SIG-M5 treated with dmso at 0.1 percent for 504 hours (cell line): ENCODE data around the gene ZNF516.

Experiments
- DNase-seq: peaks from one replicate; lab custom pipeline; 2025; ENCODE audit not compliant: unreplicated experiment; lab: John Stamatoyannopoulos, UW

ZNF516 gene

GRCh38 chr18:76491776-76492668 is 3.0 kb downstream of the ZNF516 start:
- DNase-seq = peak; percentile 79

DNA sequence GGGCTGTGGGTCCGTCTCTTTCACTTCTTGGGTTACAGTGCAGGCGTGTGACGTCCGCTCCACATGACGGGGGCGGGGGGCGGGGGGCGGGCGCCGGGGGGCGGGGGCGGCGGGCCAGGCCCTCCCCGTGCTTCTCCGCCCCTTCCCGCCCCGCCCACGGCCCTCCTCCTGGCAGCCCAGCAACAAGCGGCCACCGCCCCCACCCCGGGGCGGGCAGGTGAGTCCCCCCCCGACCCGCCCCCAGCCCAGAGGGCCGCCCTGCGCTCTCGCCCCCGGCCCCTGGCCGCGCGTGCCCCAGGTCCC is 3.6 kb downstream of the ZNF516 start:
- DNase-seq = peak; percentile 79

GRCh38 chr18:76490670-76491472 is 4.2 kb downstream of the ZNF516 start:
- DNase-seq = peak; percentile 36

- peak; percentile 31 for DNase-seq
Measured at GRCh38 chr18:76490033-76490432, 5.0 kb downstream of the ZNF516 start.

DNA sequence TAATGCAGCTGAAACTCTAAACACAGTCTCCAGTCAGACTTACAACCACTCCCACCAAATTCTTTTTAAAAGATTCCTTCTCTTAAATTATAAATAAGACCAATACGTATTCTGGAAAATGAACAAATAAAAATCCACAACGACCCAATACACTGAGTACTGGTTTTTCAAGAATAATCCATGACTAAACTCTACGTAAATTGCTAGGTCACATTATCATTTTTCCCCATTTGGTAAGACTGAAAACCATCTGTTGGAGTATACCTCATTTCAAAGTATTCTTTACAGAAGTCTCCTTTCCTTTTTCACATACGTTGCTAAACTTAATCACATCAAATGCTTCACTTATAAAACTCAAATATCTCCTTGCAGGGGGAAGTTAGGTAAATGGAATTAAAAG is 6.0 kb downstream of the ZNF516 start:
- DNase-seq = no peak

- DNase-seq = no peak
Measured at GRCh38 chr18:76488190-76488589, 6.9 kb downstream of the ZNF516 start.

DNA sequence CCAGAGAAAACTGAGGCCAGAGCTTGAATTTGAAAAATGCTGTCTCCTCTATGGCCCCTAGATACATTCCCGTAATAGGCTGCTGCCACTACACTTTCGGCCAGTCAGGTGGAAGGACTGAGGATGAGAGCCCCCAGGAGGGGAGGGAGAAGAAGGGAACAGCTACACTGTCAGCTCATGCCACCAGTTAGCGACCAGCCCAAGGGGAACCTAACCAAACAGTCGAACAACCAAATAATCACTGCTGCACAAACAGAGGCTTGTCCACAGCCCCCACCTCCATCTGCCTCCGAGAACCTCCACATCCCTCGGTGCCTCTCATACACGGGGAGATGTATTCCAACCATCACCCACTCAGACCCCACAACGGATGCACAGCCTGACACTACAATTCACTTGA is 7.3 kb downstream of the ZNF516 start:
- DNase-seq = peak; percentile 27

DNA sequence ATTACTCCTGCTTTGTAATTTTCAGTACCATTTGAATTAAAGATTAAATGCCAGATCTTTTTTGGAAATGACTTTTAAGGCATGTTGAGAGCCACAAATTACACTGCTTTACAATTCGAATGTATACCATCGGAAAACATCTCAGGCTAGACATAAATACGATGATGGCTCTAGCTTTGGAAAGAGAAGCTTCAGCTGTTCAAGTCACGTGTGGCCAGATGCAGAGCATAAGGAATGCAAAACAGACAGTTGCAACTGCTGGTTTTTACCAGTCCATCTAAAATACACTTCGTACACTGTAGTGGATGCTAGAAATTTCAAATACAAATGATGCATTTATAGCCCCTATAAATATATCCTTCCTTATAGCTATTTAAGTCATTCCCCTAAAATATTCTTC is 8.0 kb downstream of the ZNF516 start:
- no peak for DNase-seq

DNA sequence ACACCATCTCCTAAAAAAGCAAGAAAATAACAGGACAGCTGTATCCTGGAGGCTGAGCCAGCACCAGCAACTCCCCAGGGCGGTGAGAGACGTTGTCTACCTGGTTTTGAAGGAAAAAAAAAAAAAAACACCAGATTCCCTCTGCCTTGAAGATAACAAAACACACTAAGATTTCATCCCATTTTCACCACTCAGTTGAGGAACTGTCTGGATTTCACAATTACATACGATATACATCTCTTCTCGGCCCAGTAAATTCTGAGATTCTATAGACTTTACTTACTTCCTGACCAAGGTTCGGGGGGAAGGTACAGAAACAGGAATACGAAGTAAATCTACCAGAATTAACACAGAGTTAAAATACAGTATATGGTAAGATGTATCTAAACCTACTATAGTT is 8.5 kb downstream of the ZNF516 start:
- peak; percentile 38 for DNase-seq

DNA sequence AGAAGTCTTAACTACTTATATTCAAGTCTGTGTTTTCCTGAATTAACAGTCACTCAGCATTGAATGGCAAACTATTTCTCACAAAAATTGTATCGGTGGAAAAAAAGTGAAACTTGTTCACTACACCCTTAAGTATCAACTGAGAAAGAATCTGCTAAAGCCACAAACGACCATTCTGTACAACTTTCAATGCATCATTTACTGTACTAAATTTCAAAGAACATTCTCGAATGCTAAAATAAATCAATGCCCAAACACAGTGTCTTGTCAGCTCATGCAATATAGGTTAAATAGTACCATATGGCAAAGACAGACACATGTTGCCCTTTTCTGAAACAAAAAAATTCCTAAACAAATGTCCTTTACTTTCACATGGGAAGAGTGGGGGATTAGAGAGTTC is 9.0 kb downstream of the ZNF516 start:
- no peak for DNase-seq

DNA sequence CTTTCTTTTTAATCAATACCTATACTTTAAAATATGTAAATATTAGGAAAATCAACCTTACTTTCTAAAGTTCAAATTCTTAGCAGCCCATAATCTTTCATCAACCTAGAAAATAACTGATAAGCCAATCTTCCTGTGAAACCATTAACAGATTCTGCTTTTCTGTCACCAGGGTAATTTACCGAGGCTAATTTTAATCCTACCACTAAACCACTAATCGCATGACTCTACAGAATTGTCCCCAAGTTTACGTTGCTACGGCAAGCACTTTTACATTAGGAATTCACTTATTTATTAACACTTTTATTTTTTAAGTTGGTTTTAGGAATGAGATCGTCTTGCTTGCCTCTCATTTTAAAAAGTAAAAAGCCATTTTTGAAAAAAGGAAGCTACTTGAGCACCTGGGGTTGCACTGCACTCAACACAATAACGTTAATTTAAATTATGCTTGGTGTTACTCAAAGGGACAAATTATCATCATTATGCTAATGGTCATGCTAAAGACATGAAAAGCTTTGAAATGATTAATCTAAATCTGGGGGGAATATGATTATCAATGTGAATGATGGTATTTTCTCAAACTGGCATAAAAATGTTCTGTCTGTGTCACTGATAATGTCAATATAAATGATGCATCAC is 10.2 kb downstream of the ZNF516 start:
- DNase-seq = no peak

- no peak for DNase-seq
Measured at GRCh38 chr18:76483780-76484179, 11.3 kb downstream of the ZNF516 start.

GRCh38 chr18:76482971-76483691 is 11.9 kb downstream of the ZNF516 start:
- no peak for DNase-seq

DNA sequence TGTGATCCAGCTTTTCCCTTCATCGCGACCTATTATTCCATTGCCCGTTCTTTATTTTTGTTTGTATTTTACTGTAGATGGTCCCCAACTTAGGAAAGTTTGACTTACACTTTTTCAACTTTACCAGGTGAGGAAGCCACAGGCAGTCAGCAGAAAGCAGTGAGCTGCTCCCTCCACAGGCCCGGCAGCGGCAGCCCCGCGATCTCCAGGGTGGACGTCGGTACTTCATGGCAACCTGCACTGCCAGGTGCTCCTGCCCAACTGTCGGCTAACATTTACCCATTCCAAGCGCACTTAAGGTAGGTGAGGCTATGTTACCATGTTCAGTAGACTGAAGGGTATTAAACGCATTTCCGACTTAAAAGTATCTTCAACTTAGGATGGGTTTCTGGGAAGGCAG is 12.8 kb downstream of the ZNF516 start:
- no peak for DNase-seq

- no peak for DNase-seq
Measured at GRCh38 chr18:76480913-76481312, 14.1 kb downstream of the ZNF516 start.

DNA sequence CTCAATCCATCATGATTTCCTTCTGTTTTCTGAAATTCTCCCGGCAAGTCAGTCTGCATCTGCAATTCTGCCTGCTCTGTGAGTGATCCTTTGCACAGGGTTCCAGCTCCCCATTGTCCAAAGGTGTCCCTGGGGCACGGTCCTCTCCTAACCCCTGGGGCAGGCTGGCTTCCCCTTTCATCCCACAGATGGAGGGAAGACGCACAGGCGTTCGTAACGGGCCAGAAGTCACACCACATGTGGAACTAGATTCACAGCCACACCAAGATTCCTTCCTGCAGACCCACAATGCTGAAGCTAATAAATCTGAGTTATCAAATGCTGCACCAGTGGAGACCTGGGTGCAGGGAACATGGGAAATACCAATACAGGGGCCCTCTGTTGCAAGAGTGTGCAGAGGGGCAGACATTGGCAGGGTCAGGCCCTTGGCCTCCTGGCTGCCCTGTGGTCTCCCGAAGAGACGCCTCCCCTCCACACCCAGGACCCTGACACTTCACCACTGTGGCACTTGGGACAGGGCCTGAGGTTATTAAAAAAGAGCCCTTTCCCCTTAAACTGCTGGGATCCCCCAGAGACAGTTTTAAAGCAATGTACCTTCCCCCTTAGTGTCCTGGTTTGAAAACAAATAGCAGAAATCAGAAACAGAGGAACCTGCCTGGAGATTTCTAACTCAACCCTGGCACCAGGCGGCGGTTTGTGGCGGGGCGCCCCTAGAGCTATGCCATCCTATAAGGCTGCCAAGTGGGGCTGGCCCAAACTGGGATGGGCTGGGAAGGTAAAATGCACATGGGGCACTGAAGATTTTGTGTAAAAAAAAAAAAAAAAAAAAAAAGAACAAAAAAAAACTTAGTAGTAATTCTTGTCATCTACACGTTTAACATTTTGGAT is 15.4 kb downstream of the ZNF516 start:
- DNase-seq = no peak

DNA sequence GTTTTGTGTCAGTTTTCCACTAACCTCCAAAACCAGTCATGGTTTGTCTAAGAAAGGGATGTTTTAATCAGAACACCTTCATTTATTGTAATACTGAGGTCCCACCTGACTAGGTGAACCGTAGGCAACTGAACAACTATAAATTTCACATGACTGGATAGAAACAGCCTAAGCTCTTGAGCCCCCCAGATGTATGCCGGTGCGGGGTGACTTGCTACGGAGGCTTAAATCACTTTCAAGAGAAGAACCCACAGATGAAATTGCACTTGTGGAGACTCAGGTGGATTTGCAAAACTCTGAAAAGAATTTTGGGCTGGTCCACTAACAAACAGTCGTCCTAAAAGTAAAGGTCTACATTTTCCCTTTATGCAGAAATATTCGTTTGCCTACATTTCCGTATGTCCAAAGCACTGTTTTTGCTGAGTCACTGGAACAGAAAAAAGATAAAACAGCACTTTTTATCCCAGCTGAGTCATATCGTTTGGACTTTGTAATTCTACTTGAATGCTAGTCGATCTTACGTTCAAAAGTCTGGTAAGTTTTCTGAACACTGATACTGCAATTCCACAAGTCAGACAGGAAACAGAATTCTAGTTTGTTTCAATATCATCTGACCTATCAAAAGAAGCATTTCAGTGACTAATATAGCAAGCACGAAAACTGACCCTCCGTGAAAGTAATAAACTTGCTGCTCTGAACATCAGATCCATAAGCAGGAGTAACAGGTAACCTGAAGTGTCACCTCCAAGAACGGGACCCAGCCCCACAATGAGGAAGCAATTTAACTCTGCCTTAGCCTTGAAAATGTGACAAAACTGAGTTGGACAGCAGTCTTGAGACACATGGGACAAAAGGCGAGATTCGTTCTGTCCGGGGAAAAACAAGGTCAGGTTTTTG is 18.1 kb downstream of the ZNF516 start:
- peak; percentile 61 for DNase-seq

- DNase-seq = peak; percentile 76
Measured at GRCh38 chr18:76475450-76476194, 19.4 kb downstream of the ZNF516 start.

DNA sequence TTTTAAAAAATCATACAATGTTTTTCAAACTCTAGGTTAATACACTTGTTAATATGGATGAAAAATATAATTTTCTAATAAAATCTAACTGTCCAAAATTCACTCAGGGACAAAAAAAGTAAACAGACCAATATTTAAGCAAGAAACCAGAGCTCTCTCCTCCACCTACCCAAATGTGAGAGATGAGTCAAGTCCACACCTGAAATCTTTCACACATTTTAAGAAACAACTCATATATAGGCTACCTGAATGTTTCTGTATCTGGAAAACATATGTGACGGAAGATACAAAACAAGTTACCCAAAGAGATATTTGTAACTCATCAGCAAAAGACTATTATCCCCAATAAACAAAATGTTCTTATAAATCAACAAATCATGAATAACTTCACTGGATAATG is 20.2 kb downstream of the ZNF516 start:
- DNase-seq = no peak
